ENCODE results near the gene SEPSECS. TPM values are rescaled to one million over a fixed set of nuclear protein-coding genes. Genes with fewer than 3 reads are reported as not detected.

SEPSECS gene
- total and polyA plus RNA-seq, 4 donors, result 2.8 to 23.2 (median 7.3) TPM

GRCh38 chr4:25171201-25171865, 11.1 kb upstream of the SEPSECS start:
- H3K4me3 ChIP-seq, result no peak overlapping the region
- 89 to 95% methylated on average over 11 of the region's 11 CpGs for WGBS, 2 donors
- TF ChIP-seq CTCF (IDR thresholded peaks at IDR 0.05; ENCODE audit: control extremely low read depth, extremely low read depth), result no peak
- peaks cover 0 to 3% (median 1%) of the 10 kb centered on the region in 4 donors for H3K36me3 ChIP-seq (ENCODE audit: control insufficient read depth in 4 of 4, insufficient read depth in 4 of 4, low read length in 4 of 4)
- peaks cover 0 to 14% (median 0%) of the 10 kb centered on the region in 5 donors for H3K4me1 ChIP-seq (ENCODE audit: control insufficient read depth in 5 of 5, insufficient read depth in 5 of 5, low read length in 5 of 5)
- H3K27ac ChIP-seq (ENCODE audit: low read depth in 1 of 2, low read length in 1 of 2), result no peak overlapping the region
- no peak overlapping the region for H3K9ac ChIP-seq (ENCODE audit: insufficient read depth in 1 of 2, low read length in 2 of 2)
- no peaks in the 10 kb centered on the region for H3K9me3 ChIP-seq (ENCODE audit: control insufficient read depth in 4 of 4, insufficient read depth in 3 of 4, low read length in 3 of 4)
- H3K27me3 ChIP-seq (ENCODE audit: control insufficient read depth in 3 of 3, insufficient read depth in 3 of 3, low read length in 2 of 3), result no peaks in the 10 kb centered on the region
- ATAC-seq (ENCODE audit: insufficient read depth, low FRiP score), result no peak
- DNase-seq, result no peak

- no peak for TF ChIP-seq CTCF (IDR thresholded peaks at IDR 0.05; ENCODE audit: control extremely low read depth, extremely low read depth)
- H3K9me3 ChIP-seq (ENCODE audit: control insufficient read depth in 4 of 4, insufficient read depth in 3 of 4, low read length in 3 of 4), result no peaks in the 10 kb centered on the region
- ATAC-seq (ENCODE audit: insufficient read depth, low FRiP score) (no peak), DNase-seq (no peak)
- H3K27me3 ChIP-seq (ENCODE audit: control insufficient read depth in 3 of 3, insufficient read depth in 3 of 3, low read length in 2 of 3), result no peaks in the 10 kb centered on the region
- H3K36me3 ChIP-seq (ENCODE audit: control insufficient read depth in 4 of 4, insufficient read depth in 4 of 4, low read length in 4 of 4), result peaks cover 0 to 5% (median under 1%) of the 10 kb centered on the region in 4 donors
- H3K9ac ChIP-seq (ENCODE audit: insufficient read depth in 1 of 2, low read length in 2 of 2), result no peak overlapping the region
- H3K27ac ChIP-seq (ENCODE audit: low read depth in 1 of 2, low read length in 1 of 2), result no peak overlapping the region
- no peak overlapping the region for H3K4me3 ChIP-seq
- peaks cover 0 to 14% (median 0%) of the 10 kb centered on the region in 5 donors for H3K4me1 ChIP-seq (ENCODE audit: control insufficient read depth in 5 of 5, insufficient read depth in 5 of 5, low read length in 5 of 5)
Observed at GRCh38 chr4:25169446-25169845, 9.2 kb upstream of the SEPSECS start.

- Histone ChIP-seq H3K36me3 (ENCODE audit: control insufficient read depth in 4 of 4, insufficient read depth in 4 of 4, low read length in 4 of 4) (peaks cover 0 to 5% (median under 1%) of the 10 kb centered on the region in 4 donors), H3K4me3 (no peak overlapping the region), H3K9me3 (ENCODE audit: control insufficient read depth in 4 of 4, insufficient read depth in 3 of 4, low read length in 3 of 4) (no peaks in the 10 kb centered on the region), H3K27me3 (ENCODE audit: control insufficient read depth in 3 of 3, insufficient read depth in 3 of 3, low read length in 2 of 3) (no peaks in the 10 kb centered on the region), H3K9ac (ENCODE audit: insufficient read depth in 1 of 2, low read length in 2 of 2) (no peak overlapping the region), H3K27ac (ENCODE audit: low read depth in 1 of 2, low read length in 1 of 2) (no peak overlapping the region), H3K4me1 (ENCODE audit: control insufficient read depth in 5 of 5, insufficient read depth in 5 of 5, low read length in 5 of 5) (peaks cover 0 to 14% (median 4%) of the 10 kb centered on the region in 5 donors)
- DNase-seq (no peak), ATAC-seq (ENCODE audit: insufficient read depth, low FRiP score) (no peak)
- TF ChIP-seq CTCF (IDR thresholded peaks at IDR 0.05; ENCODE audit: control extremely low read depth, extremely low read depth), result no peak
- WGBS, 2 donors, result 98% methylated on average over 4 of the region's 4 CpGs
Observed at GRCh38 chr4:25165916-25166315, 5.7 kb upstream of the SEPSECS start.

GRCh38 chr4:25163196-25163595, 2.9 kb upstream of the SEPSECS start:
- no peak for ATAC-seq (ENCODE audit: insufficient read depth, low FRiP score)
- Histone ChIP-seq H3K27me3 (ENCODE audit: control insufficient read depth in 3 of 3, insufficient read depth in 3 of 3, low read length in 2 of 3) (no peaks in the 10 kb centered on the region), H3K36me3 (ENCODE audit: control insufficient read depth in 4 of 4, insufficient read depth in 4 of 4, low read length in 4 of 4) (peaks cover 0 to 6% (median 3%) of the 10 kb centered on the region in 4 donors), H3K9ac (ENCODE audit: insufficient read depth in 1 of 2, low read length in 2 of 2) (peak overlapping the region in 1 of 2 donors; percentile 0), H3K4me3 (no peak overlapping the region), H3K27ac (ENCODE audit: low read depth in 1 of 2, low read length in 1 of 2) (no peak overlapping the region), H3K9me3 (ENCODE audit: control insufficient read depth in 4 of 4, insufficient read depth in 3 of 4, low read length in 3 of 4) (no peaks in the 10 kb centered on the region), H3K4me1 (ENCODE audit: control insufficient read depth in 5 of 5, insufficient read depth in 5 of 5, low read length in 5 of 5) (peaks cover 1 to 21% (median 4%) of the 10 kb centered on the region in 5 donors)
- no peak for TF ChIP-seq CTCF (IDR thresholded peaks at IDR 0.05; ENCODE audit: control extremely low read depth, extremely low read depth)
- no peak for DNase-seq
- 25 to 69% methylated on average over 1 of the region's 1 CpG for WGBS, 2 donors

Measured in lung (tissue), 12 donors.